GM18951 (cell line): Measurements from ENCODE around the gene KNDC1.

Experiments used
- POLR2A ChIP-seq: IDR thresholded peaks from 4 replicates; pipeline ENCODE4 v1.6.1; 2011; ENCODE audit warnings: mild to moderate bottlenecking; ENCODE audit not compliant: insufficient read length, insufficient read depth; ENCODE audit errors: extremely low read depth
- in situ Hi-C: fragments of 300-500 bp; cut with MboI; formaldehyde crosslinking; loops from one replicate; pipeline ENCODE4 v1.12.0; 2022; ENCODE audit warnings: low sequenced_read_pairs, mixed read lengths, inconsistent platforms; ENCODE audit not compliant: unreplicated experiment

The KNDC1 gene

DNA sequence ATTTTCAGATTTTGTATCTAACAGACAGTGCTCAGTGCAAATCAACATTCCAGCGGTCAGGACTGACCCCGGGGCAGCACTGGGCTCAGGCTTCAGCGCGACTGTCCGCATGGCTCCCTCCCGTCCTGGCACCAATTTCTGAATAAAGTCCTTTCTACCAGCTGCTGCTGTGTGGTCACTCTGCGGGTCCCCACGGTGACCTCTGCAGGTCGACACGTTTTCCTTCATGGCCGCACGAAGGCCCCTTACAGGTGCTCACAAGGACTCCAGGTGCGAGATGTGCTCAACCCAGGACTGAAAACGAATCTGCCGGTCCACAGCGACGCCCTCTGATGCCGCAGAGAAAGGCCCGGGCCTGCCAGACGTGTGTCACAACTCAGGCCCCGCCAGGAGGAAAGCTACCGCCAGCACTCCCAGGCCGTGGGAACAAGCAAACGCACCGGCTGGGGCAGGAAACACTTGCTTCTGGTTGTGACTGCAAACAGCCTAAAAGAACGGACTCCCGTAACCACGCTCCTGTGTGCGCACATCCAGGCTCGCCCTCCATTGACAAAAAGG, 66.3 kb downstream of the KNDC1 start:
- no peak for TF ChIP-seq POLR2A
- in situ Hi-C loops, result loop anchor here (25.0 kb wide), 1 partner anchor 314 kb away; no protein-coding TSS in a partner anchor

DNA sequence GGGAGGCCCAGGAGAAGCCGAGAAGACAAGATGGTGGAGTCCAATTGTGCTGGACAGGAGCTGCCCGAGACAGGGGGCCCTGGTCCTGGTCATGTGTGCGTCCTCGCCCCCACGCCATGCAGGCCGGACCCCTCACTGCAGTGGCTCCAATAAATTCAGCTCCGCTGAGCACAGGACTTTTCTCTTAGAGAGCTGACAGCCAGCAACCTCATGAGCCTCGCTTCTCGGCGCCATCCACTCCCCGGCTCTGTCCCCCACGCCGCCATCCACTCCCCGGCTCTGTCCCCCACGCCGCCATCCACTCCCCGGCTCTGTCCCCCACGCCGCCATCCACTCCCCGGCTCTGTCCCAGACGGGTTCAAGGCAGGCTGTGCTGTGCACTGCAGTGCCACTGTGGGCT, 67.2 kb downstream of the KNDC1 start:
- TF ChIP-seq POLR2A, result no peak
- in situ Hi-C loops, result loop anchor here (25.0 kb wide), 1 partner anchor 315 kb away; no protein-coding TSS in a partner anchor

DNA sequence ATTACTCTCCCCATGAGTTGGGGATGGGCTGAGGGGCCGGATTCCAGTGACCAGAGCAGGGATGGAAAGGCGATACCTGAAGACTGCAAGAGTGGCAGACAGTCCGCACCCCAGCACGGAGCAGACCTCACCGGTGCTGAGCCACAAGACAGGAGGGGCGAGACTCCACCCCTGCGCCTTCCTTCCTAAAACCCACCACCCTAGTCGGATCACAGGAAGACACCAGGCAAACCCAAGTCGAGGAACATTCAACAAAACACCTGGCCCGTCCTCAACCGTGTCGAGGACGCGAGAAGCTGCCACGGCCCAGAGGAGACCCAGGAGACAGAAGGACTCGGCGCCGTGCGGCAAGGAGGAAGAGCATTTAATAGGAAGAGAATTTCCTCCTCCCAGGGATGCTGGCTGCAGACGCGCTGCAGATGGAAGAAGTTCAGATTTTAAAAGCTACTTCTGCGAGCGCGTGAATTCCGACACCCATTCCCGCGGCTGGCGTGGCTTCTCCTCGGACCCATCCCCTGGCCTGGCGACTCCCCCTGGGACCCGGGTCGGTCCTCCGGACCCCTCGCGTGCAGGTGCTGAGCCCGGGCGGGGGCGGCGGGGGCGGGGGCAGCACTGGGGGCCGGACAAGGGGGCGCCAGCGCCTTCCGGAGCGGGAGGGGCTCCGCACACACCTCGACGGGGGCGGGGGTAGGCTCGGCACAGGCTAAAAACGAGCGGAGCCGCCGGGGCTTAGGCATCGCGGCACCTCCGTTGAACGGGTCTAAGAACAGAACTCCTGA, 69.4 kb downstream of the KNDC1 start:
- in situ Hi-C loops, result loop anchor here (25.0 kb wide), 1 partner anchor 317 kb away; no protein-coding TSS in a partner anchor
- no peak for TF ChIP-seq POLR2A

DNA sequence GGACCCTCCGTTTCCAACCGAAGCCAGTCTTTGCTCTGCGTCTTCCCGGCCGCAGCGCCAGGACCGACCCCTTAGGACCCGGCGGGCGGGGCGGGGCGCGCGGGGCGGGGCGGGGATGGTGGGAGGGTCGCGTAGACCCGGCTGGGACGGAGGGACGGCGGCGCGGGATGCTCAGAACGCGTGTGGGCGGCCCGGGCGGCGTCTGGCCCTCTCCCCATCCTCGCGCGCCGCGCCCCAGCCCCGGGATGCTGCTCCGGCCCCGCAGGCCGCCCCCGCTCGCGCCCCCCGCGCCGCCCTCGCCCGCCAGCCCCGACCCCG, 70.0 kb downstream of the KNDC1 start, which contains the start of gene UTF1:
UTF1 (plus strand) TSS at position 174 of the 318 bp plus-strand sequence; CDS start at position 246, 72 bp downstream.
- no peak for TF ChIP-seq POLR2A
- in situ Hi-C loops, result loop anchor here (25.0 kb wide), 1 partner anchor 318 kb away; no protein-coding TSS in a partner anchor

DNA sequence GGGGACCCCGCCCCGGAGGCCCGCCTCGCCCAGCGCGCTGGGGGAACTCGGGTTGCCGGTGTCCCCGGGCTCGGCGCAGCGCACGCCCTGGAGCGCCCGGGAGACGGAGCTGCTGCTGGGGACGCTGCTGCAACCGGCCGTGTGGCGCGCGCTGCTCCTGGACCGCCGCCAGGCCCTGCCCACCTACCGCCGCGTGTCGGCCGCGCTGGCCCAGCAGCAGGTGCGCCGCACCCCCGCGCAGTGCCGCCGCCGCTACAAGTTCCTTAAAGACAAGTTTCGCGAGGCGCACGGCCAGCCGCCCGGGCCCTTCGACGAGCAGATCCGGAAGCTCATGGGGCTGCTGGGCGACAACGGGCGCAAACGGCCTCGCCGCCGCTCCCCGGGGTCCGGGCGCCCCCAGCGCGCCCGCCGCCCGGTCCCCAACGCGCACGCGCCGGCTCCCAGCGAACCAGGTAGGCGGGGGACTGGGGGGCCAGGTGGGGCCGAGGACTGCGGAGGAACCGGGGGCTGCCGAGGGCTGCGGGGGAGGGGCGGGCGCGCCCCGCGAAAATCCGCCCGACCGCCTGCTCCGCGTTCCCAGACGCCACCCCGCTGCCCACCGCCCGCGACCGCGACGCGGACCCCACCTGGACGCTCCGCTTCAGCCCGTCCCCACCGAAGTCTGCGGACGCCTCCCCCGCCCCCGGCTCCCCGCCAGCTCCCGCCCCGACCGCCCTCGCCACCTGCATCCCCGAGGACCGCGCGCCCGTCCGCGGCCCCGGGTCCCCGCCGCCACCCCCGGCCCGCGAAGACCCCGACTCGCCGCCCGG, 70.6 kb downstream of the KNDC1 start:
- in situ Hi-C loops, result loop anchor here (25.0 kb wide), 1 partner anchor 318 kb away; no protein-coding TSS in a partner anchor
- no peak for TF ChIP-seq POLR2A

DNA sequence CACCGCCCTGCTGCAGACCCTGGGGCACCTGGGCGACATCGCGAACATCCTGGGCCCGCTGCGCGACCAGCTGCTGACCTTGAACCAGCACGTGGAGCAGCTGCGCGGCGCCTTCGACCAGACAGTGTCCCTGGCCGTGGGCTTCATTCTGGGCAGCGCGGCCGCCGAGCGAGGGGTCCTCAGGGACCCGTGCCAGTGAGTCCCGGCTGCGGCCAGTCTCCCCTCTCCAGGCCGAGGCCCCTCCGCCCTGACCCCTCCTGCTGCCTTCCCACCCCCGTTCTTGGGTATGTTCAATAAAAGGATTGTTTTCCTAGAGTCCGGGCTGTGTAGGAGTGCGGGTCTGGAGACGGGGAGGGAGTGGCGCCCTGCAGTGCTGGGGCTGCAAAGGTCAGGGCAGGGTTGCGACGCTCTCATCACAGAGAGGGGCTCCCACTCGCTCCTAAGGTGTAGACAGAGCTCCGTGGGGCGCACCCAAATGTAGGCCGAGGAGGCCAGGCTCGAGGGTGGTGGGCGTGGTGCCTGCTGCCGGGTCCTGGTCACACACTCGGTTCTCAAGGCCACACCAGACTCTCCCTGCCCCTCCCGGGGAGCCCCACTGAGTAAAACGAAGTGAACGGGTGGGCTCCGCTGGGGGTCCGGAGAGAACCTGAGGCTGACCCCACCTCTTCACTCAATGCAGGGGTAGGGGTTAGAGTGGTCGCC, 71.4 kb downstream of the KNDC1 start:
- in situ Hi-C loops, result loop anchor here (25.0 kb wide), 1 partner anchor 319 kb away; no protein-coding TSS in a partner anchor
- TF ChIP-seq POLR2A, result no peak

DNA sequence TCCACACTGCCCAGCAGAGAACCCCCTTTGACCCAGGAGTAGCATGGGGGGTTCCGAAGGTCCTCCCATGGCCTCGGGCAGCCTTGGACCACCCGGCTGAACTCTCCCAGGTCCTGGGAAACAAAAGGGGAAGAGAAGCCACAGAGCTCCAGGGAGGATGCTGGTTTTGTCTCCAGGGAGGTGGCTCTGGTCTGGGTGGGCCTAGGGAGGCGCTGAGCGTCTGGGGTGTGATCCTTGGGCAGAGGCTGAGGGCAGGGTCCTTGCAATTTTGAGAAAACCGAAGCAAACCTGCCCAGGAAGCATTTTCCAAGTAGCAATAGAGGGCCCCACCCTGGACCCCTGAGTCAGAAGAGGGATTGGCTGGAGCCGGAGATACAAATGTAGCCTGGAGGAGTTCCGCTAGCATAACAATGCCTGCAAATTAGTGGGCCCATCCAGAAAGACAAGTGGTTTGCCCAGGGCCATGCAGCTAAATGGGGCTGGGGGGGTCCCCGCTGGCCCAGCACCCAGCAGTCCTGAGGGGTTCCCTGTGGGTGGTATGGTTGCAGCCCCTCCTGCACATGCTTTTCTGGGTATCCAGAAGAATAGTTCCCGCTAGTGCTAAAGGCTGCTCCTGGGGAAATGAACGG, 72.0 kb downstream of the KNDC1 start:
- in situ Hi-C loops, result loop anchor here (25.0 kb wide), 1 partner anchor 320 kb away; no protein-coding TSS in a partner anchor
- no peak for TF ChIP-seq POLR2A

DNA sequence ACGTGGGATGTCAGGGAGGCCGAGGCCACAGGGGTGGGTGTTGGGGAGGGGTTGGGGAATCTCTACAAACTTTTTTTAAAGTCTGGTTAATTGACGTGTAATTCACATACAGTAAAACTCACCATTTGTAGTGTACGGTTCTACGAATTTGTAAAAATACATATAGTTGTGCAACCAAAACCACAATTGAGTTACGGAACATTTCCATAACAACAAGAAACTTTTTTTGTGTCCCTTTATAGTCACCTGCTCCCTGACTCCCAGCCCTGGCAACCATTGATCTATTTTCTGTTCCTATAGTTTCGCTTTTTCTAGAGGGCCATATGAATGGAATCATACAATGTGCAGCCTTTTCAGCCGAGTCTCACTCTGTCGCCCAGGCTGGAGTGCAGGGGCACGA, 74.8 kb downstream of the KNDC1 start:
- in situ Hi-C loops, result loop anchor here (25.0 kb wide), 1 partner anchor 322 kb away; no protein-coding TSS in a partner anchor

DNA sequence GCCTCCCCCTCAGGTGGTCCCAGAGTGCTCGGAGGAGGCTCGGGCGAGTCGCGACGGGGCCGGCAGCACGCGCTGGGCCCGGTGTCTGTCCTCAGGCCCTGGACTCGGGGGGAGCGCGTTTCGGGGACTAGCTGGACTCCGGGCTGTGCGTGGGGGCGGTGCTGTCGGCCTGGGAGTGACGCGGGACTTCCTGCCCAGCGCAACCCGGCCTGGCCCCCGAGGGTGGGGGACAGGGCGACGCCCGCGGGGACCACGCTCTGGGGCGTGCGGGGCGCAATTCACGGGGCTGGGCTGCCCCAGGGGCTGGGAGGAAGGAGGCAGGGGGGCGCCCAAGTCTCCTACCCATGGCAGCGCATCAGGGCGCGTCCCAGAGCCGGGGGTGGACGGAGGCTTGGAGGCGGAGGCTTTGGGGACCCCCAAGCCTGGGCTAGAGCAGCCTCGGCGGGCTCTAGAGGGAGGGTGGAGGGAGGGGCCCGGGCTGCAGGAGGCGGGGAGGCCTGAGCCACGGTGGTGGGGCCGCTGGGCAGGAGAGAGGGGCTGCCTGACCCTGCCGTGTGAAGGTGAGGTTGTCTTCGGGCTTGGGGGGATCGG, 75.3 kb downstream of the KNDC1 start:
- in situ Hi-C loops, result loop anchor here (25.0 kb wide), 1 partner anchor 323 kb away; no protein-coding TSS in a partner anchor
- no peak for TF ChIP-seq POLR2A

DNA sequence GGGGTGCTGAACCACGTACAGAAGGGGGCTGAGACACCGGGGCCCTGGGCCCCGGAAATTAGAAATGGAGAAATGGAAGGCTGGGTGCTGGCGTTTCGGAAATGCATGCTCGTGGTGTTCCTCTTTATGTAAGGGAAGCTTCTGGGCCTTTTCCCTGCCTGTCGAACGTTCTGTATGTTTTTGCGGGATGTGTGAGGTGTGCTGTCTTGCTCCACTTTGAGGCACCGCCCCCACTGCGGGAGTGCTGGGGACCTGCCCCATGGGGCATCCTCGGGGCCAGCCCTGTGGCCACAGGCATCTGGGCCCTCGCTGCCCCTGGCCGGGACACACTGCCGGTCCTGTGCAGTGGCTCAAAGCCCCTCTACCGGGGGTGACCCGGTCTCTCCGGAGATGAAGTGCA, 75.9 kb downstream of the KNDC1 start:
- in situ Hi-C loops, result loop anchor here (25.0 kb wide), 1 partner anchor 324 kb away; no protein-coding TSS in a partner anchor
- TF ChIP-seq POLR2A, result no peak

DNA sequence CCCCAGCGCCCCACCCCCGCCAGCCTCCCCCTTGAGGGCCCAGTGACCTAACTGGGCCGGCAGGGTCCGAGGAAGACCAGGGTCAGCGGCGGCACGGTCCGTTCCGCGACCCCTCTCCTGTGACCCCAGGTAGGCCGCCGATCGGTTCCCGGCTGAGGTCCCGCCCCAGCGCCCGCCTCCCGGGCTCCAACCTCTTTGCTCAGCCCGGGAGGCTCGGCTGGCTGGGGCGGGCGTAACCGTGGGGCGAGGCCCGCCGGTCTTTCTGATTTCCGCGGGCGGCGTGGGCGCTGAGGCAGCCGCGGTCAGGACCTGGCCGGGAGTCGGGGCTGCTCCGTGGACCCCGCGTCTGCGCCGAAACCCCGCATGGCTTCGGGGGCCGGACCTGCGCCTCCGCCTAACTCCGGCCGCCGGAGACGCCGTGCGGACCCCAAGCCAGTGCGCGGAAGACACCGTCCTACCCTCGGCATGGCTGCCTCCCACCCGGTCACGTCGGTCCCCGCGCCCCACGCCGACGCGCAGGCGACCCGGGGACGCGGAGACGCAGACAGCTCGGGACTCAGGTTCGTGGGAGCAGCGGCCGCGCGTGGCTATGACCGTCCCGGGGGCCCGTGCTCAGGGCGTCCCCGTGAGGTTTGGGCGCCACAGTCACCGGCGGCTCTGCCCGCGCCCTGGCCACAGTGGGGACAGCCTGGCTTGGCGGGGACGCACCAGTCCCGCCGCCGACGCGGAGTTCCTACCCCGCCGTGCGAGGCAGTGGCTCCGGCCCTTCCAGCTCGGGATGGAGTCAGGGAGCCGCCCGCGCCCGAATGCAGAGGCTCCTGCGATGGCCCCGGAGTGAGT, 76.6 kb downstream of the KNDC1 start:
- TF ChIP-seq POLR2A, result no peak
- in situ Hi-C loops, result loop anchor here (25.0 kb wide), 1 partner anchor 324 kb away; no protein-coding TSS in a partner anchor
